ENCODE data around the gene SAMD4A.
A peak's percentile ranks its signal among the peaks of the same experiment; 100 is the strongest.

Gene SAMD4A

DNA sequence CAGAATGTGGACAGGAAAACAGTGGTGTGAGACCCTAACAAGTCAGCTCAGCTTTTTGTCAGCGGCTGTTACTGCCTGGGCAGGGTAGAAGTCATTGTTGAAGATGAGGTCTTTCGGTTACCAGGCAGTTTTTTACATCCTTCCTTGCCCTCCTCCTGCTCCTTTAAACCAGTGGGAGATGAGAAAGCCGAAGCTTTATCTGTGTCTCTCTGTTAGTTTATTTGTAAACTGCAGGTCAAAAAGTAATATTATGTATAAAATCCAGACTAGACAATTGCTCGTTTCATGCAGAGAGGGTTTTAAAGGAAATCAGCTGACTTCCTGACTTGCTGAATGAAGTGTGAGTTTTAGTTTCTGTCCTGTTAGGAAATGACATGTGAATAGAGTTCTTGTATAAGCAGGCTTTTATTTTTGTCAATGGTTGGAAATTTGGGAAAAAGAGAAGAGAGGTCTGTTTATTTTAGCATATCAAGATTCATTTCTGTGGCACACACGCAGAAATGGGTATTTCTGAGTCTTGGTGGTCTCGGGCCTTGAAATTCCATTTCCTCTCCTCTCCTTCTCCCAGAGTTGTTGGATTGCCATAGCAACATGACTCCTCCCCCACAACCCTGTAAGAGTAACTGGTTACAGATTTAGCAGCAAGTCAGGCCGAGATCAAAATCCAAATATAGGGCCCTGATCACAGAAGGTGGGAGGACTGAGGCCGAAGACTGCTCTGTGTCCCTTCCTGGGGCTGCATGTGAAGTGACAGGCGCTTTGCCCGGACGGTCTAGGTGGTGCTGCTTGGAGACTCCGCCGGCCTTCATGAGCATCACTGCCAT lies 60.8 kb downstream of the SAMD4A start:
- peak; percentile 77 to 83 for DNase-seq (ENCODE audit: low read depth in 2 of 2)
- no peak for TF ChIP-seq CTCF (IDR thresholded peaks at IDR 0.05; ENCODE audit: low read depth, low read length)
- H3K4me3 ChIP-seq (replicated peaks in 1 of 2; ENCODE audit: low read depth in 2 of 2, low read length in 2 of 2) = peak overlapping the region; percentile 11 to 22

DNA sequence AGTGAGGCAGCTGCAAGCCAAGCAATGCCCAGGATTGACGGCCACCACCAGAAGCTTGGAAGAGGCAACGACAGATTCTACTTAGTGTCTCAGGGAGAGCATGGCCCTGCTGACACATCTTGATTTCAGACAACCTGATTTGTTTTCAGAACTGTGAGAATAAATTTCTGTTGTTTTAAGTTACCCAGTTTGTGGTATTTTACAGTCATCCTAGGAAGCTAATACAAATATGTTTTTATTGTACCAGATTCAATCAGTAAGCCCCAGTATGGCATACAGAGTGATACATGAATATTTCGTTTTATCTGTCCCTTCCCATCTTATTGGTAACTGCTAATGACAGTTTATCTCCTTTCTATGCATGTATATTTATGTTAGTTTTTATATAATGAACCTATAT lies 62.3 kb downstream of the SAMD4A start:
- no peak for DNase-seq (ENCODE audit: low read depth in 2 of 2)
- no peak for TF ChIP-seq CTCF (IDR thresholded peaks at IDR 0.05; ENCODE audit: low read depth, low read length)

GRCh38 chr14:54629635-54630360 lies 62.9 kb downstream of the SAMD4A start:
- no peak for DNase-seq (ENCODE audit: low read depth in 2 of 2)
- TF ChIP-seq CTCF (IDR thresholded peaks at IDR 0.05; ENCODE audit: low read depth, low read length) = no peak
- no peak overlapping the region for H3K4me3 ChIP-seq (replicated peaks in 1 of 2; ENCODE audit: low read depth in 2 of 2, low read length in 2 of 2)

More for the DNA sequence above, 62.3 kb downstream of the SAMD4A start:
- H3K4me3 ChIP-seq (replicated peaks in 1 of 2; ENCODE audit: low read depth in 2 of 2, low read length in 2 of 2) = no peak overlapping the region

GRCh38 chr14:54631016-54631415 lies 64.1 kb downstream of the SAMD4A start:
- no peak overlapping the region for H3K4me3 ChIP-seq (replicated peaks in 1 of 2; ENCODE audit: low read depth in 2 of 2, low read length in 2 of 2)
- DNase-seq (ENCODE audit: low read depth in 2 of 2) = no peak
- TF ChIP-seq CTCF (IDR thresholded peaks at IDR 0.05; ENCODE audit: low read depth, low read length) = no peak

GRCh38 chr14:54632452-54632851 lies 65.5 kb downstream of the SAMD4A start:
- no peak for DNase-seq (ENCODE audit: low read depth in 2 of 2)
- H3K4me3 ChIP-seq (replicated peaks in 1 of 2; ENCODE audit: low read depth in 2 of 2, low read length in 2 of 2) = no peak overlapping the region
- TF ChIP-seq CTCF (IDR thresholded peaks at IDR 0.05; ENCODE audit: low read depth, low read length) = no peak

DNA sequence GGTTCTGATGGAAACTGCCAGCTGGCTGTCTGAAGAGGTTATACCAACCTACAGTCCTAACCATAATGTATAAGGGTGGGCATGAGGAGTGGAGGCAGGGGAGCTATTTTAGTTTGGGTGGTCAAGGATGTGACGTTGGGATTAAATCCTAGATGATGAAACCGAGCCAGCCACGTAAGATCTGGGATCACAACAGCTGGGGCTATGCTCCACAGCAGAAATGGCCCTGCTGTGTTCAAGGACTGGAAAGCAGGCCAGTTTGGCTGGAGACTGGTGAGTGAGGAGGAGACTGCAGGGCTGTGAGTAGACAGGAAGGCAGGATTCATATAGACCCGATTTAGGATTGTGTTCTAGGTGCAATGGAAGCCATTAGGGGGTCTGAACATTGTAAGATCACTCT lies 66.1 kb downstream of the SAMD4A start:
- TF ChIP-seq CTCF (IDR thresholded peaks at IDR 0.05; ENCODE audit: low read depth, low read length) = no peak
- no peak overlapping the region for H3K4me3 ChIP-seq (replicated peaks in 1 of 2; ENCODE audit: low read depth in 2 of 2, low read length in 2 of 2)
- no peak for DNase-seq (ENCODE audit: low read depth in 2 of 2)
